ENCODE results near the gene C6orf58.

The C6orf58 gene

DNA sequence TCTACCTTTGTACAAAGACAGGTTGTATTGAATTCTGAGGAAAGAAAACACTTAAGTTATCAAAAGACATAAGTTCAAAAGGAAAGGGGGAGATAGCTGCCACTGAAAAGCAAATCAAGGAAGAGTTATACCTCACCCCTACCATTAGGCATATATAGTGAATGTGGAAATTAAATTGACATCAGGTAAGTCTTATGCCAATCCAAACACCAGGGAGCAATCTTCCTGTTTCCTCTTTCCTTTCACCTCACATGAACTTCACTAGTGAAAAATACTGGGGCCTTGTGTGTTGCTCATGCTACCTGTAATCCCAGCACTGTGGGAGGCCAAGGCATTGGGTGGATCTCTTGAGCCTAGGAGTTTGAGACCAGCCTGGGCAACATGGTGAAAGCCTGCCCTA lies 10.9 kb upstream of the C6orf58 start:
- Histone ChIP-seq H3K4me3 (ENCODE audit: low read length in 2 of 2) (no peak overlapping the region), H3K27me3 (ENCODE audit: control insufficient read depth in 1 of 2, insufficient read depth in 2 of 2, low read length in 2 of 2) (no peaks in the 10 kb centered on the region), H3K27ac (ENCODE audit: low read length) (no peak overlapping the region), H3K4me1 (ENCODE audit: control insufficient read depth, insufficient read depth, low read length) (no peaks in the 10 kb centered on the region), H3K9ac (ENCODE audit: low read length in 2 of 2) (no peak overlapping the region), H3K9me3 (ENCODE audit: control insufficient read depth in 2 of 2, low read length in 2 of 2) (no peaks in the 10 kb centered on the region), H3K36me3 (ENCODE audit: control insufficient read depth in 2 of 2, insufficient read depth in 2 of 2, low read length in 2 of 2) (no peaks in the 10 kb centered on the region)

DNA sequence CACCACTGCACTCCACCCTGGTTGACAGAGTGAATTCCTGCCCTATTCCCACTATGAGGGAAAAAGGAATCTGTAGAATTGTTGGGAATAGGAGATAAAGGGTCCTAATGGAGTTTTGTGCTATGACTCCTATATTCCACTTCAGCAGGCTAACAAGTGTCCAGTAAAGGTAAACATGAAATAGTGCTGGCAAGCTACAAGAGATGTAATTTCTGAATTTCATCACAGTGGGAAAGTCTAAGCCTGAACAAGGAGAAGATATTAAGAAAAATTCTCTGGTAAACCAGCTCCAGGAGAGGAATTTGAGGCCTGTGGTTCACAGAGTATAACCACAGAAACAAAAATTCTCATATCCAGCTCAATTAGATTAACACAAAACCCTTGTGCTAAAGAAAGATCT lies 10.3 kb upstream of the C6orf58 start:
- Histone ChIP-seq H3K4me3 (ENCODE audit: low read length in 2 of 2) (no peak overlapping the region), H3K9ac (ENCODE audit: low read length in 2 of 2) (no peak overlapping the region), H3K9me3 (ENCODE audit: control insufficient read depth in 2 of 2, low read length in 2 of 2) (no peaks in the 10 kb centered on the region), H3K36me3 (ENCODE audit: control insufficient read depth in 2 of 2, insufficient read depth in 2 of 2, low read length in 2 of 2) (no peaks in the 10 kb centered on the region), H3K27ac (ENCODE audit: low read length) (no peak overlapping the region), H3K4me1 (ENCODE audit: control insufficient read depth, insufficient read depth, low read length) (no peaks in the 10 kb centered on the region), H3K27me3 (ENCODE audit: control insufficient read depth in 1 of 2, insufficient read depth in 2 of 2, low read length in 2 of 2) (no peaks in the 10 kb centered on the region)

DNA sequence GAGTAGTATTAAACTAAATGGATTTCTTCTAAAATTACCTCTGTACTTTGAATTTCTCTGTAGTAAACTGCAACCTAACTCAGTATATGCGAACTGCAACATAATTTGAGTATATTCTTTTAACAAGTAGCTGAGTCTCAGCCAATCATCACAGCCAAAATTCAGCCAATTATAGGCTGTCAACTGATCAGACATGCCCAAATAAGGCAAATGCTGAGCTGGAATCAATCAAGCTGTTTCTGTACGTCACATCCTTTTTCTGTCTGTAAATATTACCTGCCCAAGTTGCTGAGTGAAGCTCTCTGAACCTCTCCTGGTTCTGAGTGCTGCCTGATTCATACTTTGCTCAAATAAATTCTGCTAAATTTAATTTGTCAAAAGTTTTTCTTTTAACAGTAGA lies 9.5 kb upstream of the C6orf58 start:
- no peak overlapping the region for H3K27ac ChIP-seq (ENCODE audit: low read length)
- H3K9ac ChIP-seq (ENCODE audit: low read length in 2 of 2), result no peak overlapping the region
- H3K4me1 ChIP-seq (ENCODE audit: control insufficient read depth, insufficient read depth, low read length), result no peaks in the 10 kb centered on the region
- no peaks in the 10 kb centered on the region for H3K9me3 ChIP-seq (ENCODE audit: control insufficient read depth in 2 of 2, low read length in 2 of 2)
- no peaks in the 10 kb centered on the region for H3K27me3 ChIP-seq (ENCODE audit: control insufficient read depth in 1 of 2, insufficient read depth in 2 of 2, low read length in 2 of 2)
- H3K36me3 ChIP-seq (ENCODE audit: control insufficient read depth in 2 of 2, insufficient read depth in 2 of 2, low read length in 2 of 2), result no peaks in the 10 kb centered on the region
- no peak overlapping the region for H3K4me3 ChIP-seq (ENCODE audit: low read length in 2 of 2)

DNA sequence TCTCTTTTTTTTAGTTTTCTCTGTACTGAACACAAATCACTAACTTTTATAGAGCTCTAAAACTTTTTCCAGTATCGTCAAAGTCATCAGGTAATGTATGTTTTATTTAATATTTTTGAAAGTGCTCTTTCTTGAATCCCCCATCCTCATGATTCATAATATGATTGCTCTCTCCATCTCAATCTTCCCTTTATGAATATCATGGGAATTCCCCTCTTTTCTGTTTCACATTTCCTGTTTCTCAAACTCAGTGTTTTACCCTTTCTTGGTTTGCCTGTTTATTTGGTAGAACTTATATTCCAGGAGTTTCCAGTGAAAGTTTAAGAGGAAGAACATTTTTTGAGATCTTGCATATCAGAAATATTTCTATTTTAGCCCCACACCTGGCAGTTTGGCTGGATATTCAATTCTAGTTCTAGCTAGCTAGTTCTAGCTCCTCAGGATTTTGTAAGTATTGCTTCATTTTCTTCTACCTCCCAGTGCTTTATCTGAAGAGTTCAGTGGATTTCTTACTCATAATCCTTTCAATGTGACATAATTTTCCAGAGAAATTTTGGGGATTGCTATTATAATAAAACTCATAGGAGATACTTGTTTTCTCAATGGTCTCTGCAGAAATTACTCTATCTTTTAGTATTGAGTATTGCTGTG lies 6.1 kb upstream of the C6orf58 start:
- H3K4me1 ChIP-seq (ENCODE audit: control insufficient read depth, insufficient read depth, low read length), result no peaks in the 10 kb centered on the region
- H3K4me3 ChIP-seq (ENCODE audit: low read length in 2 of 2), result no peak overlapping the region
- H3K27ac ChIP-seq (ENCODE audit: low read length), result no peak overlapping the region

DNA sequence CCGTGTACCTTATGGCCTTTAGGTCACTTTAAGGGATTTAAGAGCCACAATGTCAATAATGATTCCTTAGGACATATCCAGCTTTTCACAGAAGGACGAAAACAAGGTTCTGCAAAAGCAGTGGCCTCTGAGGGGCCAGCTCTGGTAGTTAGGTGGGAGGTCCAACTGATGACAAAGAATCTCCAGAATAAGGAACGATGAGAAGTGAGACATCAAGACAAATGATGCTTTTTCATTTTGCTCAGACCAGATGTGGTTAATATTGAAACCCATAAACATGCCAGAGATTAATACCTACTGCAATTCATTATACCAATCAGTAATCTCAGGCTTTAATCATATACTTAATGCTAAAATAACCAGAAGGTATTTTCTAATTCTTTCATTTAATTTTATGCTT lies 1.9 kb downstream of the C6orf58 start:
- Histone ChIP-seq H3K9me3 (ENCODE audit: control insufficient read depth in 2 of 2, low read length in 2 of 2) (no peaks in the 10 kb centered on the region), H3K4me1 (ENCODE audit: control insufficient read depth, insufficient read depth, low read length) (no peaks in the 10 kb centered on the region), H3K27me3 (ENCODE audit: control insufficient read depth in 1 of 2, insufficient read depth in 2 of 2, low read length in 2 of 2) (no peaks in the 10 kb centered on the region), H3K27ac (ENCODE audit: low read length) (no peak overlapping the region), H3K36me3 (ENCODE audit: control insufficient read depth in 2 of 2, insufficient read depth in 2 of 2, low read length in 2 of 2) (no peaks in the 10 kb centered on the region), H3K9ac (ENCODE audit: low read length in 2 of 2) (no peak overlapping the region), H3K4me3 (ENCODE audit: low read length in 2 of 2) (no peak overlapping the region)

More for the DNA sequence above, 6.1 kb upstream of the C6orf58 start:
- Histone ChIP-seq H3K9ac (ENCODE audit: low read length in 2 of 2) (no peak overlapping the region), H3K36me3 (ENCODE audit: control insufficient read depth in 2 of 2, insufficient read depth in 2 of 2, low read length in 2 of 2) (no peaks in the 10 kb centered on the region), H3K9me3 (ENCODE audit: control insufficient read depth in 2 of 2, low read length in 2 of 2) (no peaks in the 10 kb centered on the region), H3K27me3 (ENCODE audit: control insufficient read depth in 1 of 2, insufficient read depth in 2 of 2, low read length in 2 of 2) (no peaks in the 10 kb centered on the region)

DNA sequence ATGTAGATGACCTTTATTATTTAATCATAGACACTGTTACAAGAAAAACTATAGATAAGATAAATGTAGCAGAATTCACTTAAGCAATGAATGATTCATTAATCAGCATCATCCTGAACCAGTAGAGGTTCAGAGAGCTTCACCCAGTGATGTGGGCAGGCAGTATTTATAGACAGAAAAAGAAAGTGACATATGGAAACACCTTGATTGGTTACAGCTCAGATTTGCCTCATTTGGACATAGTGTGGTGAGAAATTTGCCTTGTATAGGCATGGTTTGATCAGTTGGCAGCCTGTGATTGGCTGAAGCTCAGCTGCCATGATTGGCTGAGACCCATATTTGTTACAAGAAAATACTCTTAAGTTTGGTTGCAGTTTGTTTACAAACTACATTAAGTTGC lies 4.6 kb downstream of the C6orf58 start:
- Histone ChIP-seq H3K36me3 (ENCODE audit: control insufficient read depth in 2 of 2, insufficient read depth in 2 of 2, low read length in 2 of 2) (no peaks in the 10 kb centered on the region), H3K9me3 (ENCODE audit: control insufficient read depth in 2 of 2, low read length in 2 of 2) (no peaks in the 10 kb centered on the region), H3K27me3 (ENCODE audit: control insufficient read depth in 1 of 2, insufficient read depth in 2 of 2, low read length in 2 of 2) (no peaks in the 10 kb centered on the region), H3K27ac (ENCODE audit: low read length) (no peak overlapping the region), H3K9ac (ENCODE audit: low read length in 2 of 2) (no peak overlapping the region), H3K4me3 (ENCODE audit: low read length in 2 of 2) (no peak overlapping the region), H3K4me1 (ENCODE audit: control insufficient read depth, insufficient read depth, low read length) (no peaks in the 10 kb centered on the region)

DNA sequence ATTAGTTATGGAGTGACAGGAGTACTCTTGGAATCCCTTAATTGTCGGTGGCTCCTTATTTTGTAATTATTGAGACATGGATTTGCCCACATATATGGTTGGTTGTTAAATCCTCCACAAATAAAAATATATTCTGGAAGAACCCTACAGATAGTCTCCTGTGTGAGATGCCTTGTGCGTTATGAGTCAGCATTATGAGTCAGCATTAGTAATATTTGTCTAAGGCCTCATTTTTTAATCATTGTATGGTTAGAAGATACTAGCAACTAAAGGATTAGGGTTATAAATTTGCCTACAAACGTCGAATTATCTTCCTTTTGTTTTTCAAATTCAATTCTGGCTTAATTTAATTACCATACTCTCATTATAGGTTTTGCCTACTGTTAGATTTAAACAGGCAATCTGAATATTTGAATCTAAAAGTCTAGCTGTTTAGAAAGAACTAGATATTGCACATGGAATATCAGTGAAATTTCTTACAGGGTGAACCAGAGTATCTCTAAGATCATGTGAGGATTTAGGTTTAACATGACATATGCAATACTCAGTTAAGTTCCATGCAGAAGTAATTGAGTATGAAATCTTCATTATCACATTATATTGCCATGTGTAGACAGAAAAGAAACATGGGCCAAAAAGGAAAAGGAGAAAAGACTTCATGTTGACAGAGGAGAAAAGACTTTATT lies 5.9 kb downstream of the C6orf58 start:
- Histone ChIP-seq H3K4me3 (ENCODE audit: low read length in 2 of 2) (no peak overlapping the region), H3K27ac (ENCODE audit: low read length) (no peak overlapping the region), H3K27me3 (ENCODE audit: control insufficient read depth in 1 of 2, insufficient read depth in 2 of 2, low read length in 2 of 2) (no peaks in the 10 kb centered on the region), H3K9ac (ENCODE audit: low read length in 2 of 2) (no peak overlapping the region), H3K4me1 (ENCODE audit: control insufficient read depth, insufficient read depth, low read length) (no peaks in the 10 kb centered on the region), H3K36me3 (ENCODE audit: control insufficient read depth in 2 of 2, insufficient read depth in 2 of 2, low read length in 2 of 2) (no peaks in the 10 kb centered on the region), H3K9me3 (ENCODE audit: control insufficient read depth in 2 of 2, low read length in 2 of 2) (no peaks in the 10 kb centered on the region)

DNA sequence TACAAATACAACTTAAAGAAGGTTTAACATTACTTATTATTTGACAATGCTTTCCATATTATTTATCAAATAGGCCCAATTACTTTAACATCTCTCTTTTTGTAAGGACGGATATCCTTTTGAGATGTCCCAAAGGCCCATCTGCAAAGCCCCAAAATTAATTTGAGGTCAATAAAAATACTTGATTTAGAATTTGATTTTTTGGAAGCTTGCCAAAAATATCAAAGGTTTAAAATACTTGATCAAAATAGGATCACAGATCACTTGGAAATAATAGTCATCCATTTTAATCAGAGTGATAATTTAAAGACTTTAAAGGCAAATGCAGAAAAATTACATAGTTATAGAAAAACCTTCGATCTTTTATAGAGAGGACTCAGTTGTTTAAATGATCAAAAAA lies 8.1 kb downstream of the C6orf58 start:
- Histone ChIP-seq H3K4me1 (ENCODE audit: control insufficient read depth, insufficient read depth, low read length) (no peaks in the 10 kb centered on the region), H3K27ac (ENCODE audit: low read length) (no peak overlapping the region), H3K9ac (ENCODE audit: low read length in 2 of 2) (no peak overlapping the region), H3K9me3 (ENCODE audit: control insufficient read depth in 2 of 2, low read length in 2 of 2) (no peaks in the 10 kb centered on the region), H3K4me3 (ENCODE audit: low read length in 2 of 2) (no peak overlapping the region), H3K27me3 (ENCODE audit: control insufficient read depth in 1 of 2, insufficient read depth in 2 of 2, low read length in 2 of 2) (no peaks in the 10 kb centered on the region), H3K36me3 (ENCODE audit: control insufficient read depth in 2 of 2, insufficient read depth in 2 of 2, low read length in 2 of 2) (no peaks in the 10 kb centered on the region)

DNA sequence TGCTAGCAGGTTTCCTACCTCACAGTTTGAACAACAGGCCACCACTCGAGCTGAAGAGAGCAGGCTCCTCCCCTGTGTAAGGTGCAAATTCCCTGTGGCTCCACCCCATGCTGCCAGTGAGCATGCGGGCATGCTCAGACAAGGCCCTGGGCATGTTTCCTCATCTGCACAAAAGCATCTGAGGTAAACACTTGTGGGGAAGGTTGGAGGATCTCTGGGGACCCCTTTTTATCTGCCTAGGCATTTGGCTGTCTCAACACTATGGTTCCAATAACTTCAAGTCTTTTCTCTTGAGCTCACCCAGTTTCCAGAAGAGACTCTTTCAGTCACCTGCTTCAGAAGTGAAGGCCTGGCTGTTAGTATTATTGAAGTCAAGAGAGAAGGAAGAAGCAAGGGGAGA lies 9.4 kb downstream of the C6orf58 start:
- Histone ChIP-seq H3K4me3 (ENCODE audit: low read length in 2 of 2) (no peak overlapping the region), H3K36me3 (ENCODE audit: control insufficient read depth in 2 of 2, insufficient read depth in 2 of 2, low read length in 2 of 2) (no peaks in the 10 kb centered on the region), H3K4me1 (ENCODE audit: control insufficient read depth, insufficient read depth, low read length) (no peaks in the 10 kb centered on the region), H3K27me3 (ENCODE audit: control insufficient read depth in 1 of 2, insufficient read depth in 2 of 2, low read length in 2 of 2) (no peaks in the 10 kb centered on the region), H3K9ac (ENCODE audit: low read length in 2 of 2) (no peak overlapping the region), H3K27ac (ENCODE audit: low read length) (no peak overlapping the region), H3K9me3 (ENCODE audit: control insufficient read depth in 2 of 2, low read length in 2 of 2) (no peaks in the 10 kb centered on the region)

DNA sequence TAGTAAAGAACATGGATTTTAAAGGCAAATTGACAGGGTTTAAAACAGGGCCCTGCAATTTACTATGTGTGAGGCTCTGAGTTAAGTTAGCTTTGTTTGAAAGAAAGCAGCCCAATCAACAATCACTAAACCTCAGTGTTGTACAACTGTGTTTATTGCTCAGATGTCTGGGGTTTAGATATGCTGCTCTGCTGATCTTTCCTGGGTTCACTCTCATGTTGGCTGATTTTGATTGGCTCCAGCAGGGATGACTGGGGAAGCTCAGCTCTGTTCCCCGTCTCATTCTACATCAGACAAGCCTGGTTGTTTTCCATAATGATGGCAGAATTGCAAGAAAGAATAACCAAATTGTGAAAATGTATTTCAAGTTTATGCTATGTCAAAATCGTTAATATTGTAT lies 10.9 kb downstream of the C6orf58 start:
- H3K4me3 ChIP-seq (ENCODE audit: low read length in 2 of 2), result no peak overlapping the region
- H3K27me3 ChIP-seq (ENCODE audit: control insufficient read depth in 1 of 2, insufficient read depth in 2 of 2, low read length in 2 of 2), result no peaks in the 10 kb centered on the region
- H3K9me3 ChIP-seq (ENCODE audit: control insufficient read depth in 2 of 2, low read length in 2 of 2), result no peaks in the 10 kb centered on the region
- no peaks in the 10 kb centered on the region for H3K36me3 ChIP-seq (ENCODE audit: control insufficient read depth in 2 of 2, insufficient read depth in 2 of 2, low read length in 2 of 2)
- no peak overlapping the region for H3K27ac ChIP-seq (ENCODE audit: low read length)
- no peaks in the 10 kb centered on the region for H3K4me1 ChIP-seq (ENCODE audit: control insufficient read depth, insufficient read depth, low read length)
- no peak overlapping the region for H3K9ac ChIP-seq (ENCODE audit: low read length in 2 of 2)

DNA sequence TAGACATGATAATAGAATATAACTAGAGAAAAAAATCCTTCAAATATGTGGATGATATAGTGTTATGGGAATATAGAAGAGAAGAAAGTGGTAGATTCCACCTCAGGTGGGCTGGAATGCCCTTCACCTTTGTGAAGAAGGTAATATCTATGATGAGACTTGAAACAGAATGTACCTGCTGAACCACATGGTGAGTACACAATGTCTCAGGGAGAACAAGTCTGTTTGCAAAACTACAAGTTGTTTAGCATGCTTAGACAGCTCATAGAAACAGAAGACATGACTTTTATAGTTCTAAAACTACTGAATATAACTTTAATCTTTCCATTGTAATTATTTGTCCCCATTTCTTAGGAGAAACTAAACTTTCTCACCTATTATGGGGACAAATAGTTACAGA lies 12.2 kb downstream of the C6orf58 start:
- no peaks in the 10 kb centered on the region for H3K4me1 ChIP-seq (ENCODE audit: control insufficient read depth, insufficient read depth, low read length)
- H3K4me3 ChIP-seq (ENCODE audit: low read length in 2 of 2), result no peak overlapping the region
- no peaks in the 10 kb centered on the region for H3K27me3 ChIP-seq (ENCODE audit: control insufficient read depth in 1 of 2, insufficient read depth in 2 of 2, low read length in 2 of 2)
- no peak overlapping the region for H3K9ac ChIP-seq (ENCODE audit: low read length in 2 of 2)
- H3K27ac ChIP-seq (ENCODE audit: low read length), result no peak overlapping the region
- no peaks in the 10 kb centered on the region for H3K36me3 ChIP-seq (ENCODE audit: control insufficient read depth in 2 of 2, insufficient read depth in 2 of 2, low read length in 2 of 2)
- no peaks in the 10 kb centered on the region for H3K9me3 ChIP-seq (ENCODE audit: control insufficient read depth in 2 of 2, low read length in 2 of 2)
